Hematopoietic multipotent progenitor cell treated with erythropoietin and hydrocortisone succinate and interleukin-3 and kit ligand, for 8 days (in vitro differentiated cells): ENCODE measurements around the gene TSTD1.
A peak's percentile ranks its signal among the peaks of the same experiment; 100 is the strongest.
"Not testable (repeated sequence)": the region's sequence is repeated elsewhere in the genome, so short reads cannot be mapped to it uniquely, and the experiment has no call there.

ENCODE experiments used
- DNase-seq: peaks from one replicate; pipeline ENCODE4 v3.0.0-alpha.2; 2015

Gene TSTD1

DNA sequence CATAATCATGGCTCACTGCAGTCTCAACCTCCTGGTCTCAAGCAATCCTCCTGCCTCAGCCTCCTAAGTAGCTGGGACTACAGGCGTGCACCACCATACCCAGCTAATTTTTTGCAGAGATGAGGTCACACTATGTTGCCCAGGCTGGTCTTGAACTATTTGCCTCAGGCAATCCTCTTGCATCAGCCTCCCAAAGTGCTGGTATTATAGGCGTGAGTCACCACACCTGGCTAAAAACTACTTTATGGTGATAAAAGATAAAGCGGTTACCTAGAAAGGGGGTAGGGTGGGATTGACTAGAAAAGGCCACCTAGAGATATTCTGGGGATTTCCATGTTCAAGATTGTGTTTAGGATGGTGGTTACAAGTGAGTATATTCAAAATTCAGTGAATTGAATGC is 5.0 kb downstream of the TSTD1 start:
- DNase-seq = peak; percentile 27

DNA sequence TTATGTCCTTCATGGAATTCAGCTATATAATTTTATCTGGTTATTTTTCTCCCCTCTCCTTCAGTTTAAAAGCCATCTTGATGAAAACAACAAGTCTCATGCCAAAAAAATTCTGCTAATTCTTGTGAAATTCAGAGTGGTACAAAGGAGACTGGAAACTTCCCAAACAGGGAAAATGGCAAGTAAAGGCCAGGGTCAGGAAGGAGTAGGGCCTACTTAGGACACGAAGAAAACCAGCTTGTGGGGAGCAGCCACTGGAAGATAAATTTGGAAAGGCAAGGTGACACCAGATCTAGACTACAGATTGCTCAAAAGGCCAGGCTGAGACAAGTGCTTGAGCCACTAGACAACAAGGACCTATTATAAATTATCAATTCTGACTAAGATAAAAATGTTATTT is 6.4 kb downstream of the TSTD1 start:
- DNase-seq = no peak

DNA sequence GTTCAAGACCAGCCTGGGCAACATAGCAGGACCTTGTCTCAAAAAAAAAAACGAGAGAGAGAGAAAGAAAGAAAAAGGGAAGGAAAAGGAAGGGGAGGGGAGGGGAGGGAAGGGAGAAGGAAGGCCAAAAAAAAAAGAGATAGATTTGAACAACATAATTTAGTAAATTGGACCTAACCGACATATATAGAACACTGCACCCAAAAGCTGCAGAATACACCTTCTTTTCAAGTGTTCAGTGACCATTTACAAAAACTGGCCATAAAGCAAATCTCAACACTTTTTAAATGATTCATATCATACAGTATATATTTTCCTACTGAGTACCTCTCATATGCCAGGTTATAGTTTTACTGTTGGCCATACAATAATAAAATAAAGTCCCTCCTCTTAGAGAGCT is 6.9 kb downstream of the TSTD1 start:
- no peak for DNase-seq

DNA sequence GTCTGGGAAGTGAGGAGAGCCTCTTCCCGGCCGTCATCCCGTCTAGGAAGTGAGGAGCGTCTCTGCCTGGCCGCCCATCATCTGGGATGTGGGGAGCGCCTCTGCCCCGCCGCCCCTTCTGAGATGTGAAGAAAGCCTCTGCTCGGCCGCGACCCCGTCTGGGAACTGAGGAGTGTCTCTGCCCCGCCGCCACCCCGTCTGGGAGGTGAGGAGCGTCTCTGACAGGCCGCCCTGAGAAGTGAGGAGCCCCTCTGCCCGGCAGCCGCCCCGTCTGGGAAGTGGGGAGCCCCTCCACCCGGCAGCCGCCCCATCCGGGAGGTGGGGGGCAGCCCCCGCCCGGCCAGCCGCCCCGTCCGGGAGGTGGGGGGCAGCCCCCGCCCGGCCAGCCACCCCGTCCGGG is 9.3 kb downstream of the TSTD1 start:
- not testable (repeated sequence) for DNase-seq

DNA sequence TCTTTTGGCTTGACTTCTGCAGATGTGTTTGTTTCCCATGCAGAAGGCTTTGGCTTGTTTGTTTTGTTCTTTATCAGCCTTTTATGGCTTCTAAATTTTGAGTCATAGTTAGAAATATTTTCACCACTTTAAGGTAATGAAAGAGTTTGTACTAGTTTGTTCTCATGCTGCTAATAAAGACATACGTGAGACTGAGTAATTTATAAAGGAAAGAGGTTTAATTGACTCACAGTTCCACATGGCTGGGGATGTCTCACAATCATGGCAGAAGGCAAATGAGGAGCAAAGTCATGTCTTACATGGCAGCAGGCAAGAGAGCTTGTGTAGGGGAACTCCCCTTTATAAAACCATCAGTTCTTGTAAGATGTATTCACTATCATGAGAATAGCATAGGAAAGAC is 11.8 kb downstream of the TSTD1 start:
- not testable (repeated sequence) for DNase-seq

DNA sequence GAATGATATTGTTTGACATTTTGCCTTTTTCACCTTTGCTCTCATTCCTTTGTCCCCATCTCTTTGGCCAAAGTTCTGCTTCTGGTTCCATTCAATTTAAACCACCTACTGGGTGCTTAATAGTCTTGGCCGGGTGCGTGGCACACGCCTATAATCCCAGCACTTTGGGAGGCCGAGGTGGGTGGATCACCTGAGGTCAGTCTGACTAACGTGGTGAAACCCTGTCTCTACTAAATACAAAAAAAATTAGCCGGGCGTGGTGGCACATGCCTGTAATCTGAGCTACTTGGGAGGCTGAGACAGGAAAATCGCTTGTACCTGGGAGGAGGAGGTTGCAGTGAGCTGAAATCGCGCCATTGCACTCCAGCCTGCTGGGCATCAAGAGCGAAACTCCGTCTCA is 16.3 kb downstream of the TSTD1 start:
- DNase-seq = not testable (repeated sequence)

DNA sequence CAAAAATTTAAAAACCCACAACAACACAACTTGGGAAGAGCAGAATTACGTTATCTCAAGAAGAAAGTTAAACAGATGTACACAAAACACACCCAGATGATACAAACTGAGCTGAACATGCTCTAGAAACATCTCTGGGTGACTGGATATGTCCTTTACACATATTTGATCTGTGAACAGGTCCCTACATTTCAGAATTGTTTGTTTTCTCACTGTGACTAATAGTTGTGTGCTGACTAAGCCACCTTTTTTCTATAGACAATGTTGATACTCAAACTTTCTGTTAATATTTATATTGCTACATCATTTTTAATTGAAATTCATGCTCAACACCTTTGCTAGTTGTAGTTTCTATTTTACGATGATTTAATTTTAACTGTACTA is 16.8 kb downstream of the TSTD1 start:
- DNase-seq = no peak

DNA sequence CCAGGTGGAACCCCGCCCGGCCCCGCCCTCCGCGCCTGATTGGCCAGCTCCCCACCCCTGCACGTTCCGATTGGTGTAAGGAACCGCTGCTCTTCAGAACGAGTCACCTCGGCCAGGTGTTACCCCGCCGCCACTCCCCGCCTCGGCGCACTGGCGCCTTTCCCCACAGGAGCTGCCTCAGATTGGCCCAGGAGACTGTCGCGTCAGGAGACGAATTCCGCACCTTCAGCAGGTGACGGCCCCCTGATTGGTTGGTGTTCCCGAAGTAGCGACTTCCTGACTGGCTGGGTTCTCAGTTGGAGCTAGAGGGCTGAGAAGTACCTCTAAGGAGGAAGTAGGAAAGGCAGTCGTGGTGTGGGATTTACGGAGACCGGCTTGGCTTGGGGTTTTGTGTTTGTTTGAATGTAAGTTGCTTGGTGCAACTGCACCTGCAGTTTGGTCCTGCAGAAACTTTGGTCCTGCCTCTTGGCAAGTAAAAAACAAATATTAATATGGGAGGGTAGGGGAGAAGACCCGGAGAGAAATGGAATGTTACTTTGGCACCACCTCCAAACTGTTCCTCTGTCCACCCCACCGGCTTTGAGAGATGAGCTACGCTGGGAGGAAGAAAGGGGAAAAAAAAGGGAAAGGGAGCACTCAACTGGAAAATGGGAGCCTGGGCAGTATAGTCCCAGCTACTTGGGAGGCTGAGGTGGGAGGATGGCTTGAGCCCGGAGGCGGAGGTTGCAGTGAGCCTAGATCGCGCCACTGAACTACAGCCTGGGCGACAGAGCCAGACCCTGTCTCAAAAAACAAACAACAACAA is 17.4 kb downstream of the TSTD1 start:
- peak; percentile 88 for DNase-seq

DNA sequence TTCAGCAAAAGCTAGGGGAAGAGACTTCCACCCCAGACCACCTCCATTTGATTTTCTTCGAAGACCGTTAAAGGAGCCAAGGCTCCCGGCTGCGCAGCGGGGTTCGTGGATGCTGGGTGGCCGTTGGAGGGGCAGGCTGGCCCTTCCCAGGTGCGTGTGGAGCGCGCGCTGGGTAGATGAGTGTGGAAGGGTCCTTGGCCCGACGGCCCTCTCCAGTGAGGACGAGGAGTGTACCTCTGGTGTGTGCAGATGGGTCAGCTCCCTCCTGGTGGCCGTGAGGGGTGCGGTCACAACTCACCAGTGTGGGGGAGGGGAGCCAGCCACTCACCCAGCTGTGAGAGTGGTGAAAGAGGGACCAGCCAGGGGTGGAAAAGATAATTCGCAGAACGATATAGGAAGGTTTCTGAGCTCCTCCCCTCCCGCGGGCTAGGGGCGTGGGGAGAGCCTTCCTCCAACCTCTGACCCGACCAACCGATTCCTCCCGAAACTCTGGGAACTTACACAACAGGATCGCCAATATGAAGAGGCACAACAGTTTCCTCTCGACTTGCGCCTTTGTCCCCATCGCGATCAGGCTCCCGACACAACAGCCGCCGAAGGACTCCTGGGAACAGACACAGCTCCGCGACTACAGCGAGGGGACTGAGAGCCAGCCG is 18.1 kb downstream of the TSTD1 start, which contains the start of gene F11R:
Gene F11R (minus strand): TSS at position 644 of the 656 bp plus-strand sequence. CDS start 79 bp downstream, at position 565.
- peak; percentile 84 for DNase-seq

DNA sequence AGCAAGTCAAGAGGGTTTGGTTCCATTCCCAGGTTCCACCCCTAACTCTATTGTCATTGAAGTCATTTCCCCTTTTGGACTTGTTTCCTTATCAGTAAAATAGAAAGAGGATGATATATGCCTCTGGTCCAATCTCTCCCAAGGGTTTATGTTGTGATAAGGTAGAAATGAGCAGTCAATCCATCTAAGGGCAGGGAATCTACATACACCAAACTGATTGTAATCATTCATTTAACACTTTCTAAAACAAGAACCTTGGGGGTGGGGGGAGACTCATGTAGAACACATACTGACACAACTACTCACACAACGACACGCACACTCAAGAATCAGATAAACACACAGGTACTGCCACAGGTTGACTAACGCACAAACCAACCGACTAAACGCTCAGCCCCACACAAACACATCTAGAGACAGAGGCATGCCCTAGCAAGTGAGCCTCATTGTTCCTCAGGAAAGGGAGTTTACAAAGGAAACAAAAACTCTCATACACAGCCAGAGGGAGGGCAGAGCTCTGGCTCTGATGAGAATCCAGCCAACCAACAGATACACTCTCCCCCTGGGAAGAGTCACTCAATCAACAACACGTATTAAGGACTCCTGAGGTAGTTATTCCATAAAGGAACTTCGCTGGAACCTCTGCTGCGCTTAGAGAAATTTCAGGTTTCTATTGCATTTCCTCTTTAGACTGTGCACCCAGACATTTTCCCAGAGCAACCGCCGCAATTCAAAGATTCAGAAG is 18.8 kb downstream of the TSTD1 start:
- DNase-seq = peak; percentile 30

DNA sequence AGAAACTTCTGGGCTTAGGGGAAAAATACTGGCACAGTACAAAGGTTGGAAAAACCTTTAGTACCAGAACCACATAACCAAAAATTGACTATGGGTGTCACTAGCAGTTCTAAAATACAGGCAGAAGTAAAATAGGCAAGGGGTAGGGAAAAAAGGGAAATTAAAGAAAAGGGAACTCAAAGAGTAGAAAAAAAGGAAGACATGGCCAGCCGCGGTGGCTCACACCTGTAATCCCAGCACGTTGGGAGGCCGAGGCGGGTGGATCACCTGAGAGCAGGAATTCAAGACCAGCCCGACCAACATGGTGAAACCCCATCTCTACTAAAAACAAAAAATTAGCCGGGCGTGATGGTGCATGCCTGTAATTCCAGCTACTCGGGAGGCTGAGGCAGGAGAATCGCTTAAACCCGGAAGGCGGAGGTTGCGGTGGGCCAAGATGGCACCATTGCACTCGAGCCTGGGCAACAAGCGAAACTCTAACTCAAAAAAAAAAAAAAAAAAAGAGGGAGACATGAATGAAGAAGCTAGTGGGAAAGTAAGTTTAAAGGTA is 19.6 kb downstream of the TSTD1 start:
- not testable (repeated sequence) for DNase-seq

DNA sequence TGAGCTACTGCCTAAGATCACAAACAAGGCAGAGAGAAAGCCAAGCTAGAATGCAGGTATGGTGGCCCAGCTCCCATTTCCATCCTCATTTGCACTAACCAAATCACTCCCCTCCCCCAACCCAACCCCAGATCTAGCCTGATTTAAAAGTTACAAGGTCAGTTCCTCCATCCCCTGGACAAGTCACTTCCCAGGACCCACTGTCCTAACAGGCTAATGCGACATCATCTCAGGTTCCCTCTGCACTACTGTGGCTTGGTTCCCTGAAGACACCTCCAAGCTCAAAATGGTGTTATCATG is 20.2 kb downstream of the TSTD1 start:
- no peak for DNase-seq

DNA sequence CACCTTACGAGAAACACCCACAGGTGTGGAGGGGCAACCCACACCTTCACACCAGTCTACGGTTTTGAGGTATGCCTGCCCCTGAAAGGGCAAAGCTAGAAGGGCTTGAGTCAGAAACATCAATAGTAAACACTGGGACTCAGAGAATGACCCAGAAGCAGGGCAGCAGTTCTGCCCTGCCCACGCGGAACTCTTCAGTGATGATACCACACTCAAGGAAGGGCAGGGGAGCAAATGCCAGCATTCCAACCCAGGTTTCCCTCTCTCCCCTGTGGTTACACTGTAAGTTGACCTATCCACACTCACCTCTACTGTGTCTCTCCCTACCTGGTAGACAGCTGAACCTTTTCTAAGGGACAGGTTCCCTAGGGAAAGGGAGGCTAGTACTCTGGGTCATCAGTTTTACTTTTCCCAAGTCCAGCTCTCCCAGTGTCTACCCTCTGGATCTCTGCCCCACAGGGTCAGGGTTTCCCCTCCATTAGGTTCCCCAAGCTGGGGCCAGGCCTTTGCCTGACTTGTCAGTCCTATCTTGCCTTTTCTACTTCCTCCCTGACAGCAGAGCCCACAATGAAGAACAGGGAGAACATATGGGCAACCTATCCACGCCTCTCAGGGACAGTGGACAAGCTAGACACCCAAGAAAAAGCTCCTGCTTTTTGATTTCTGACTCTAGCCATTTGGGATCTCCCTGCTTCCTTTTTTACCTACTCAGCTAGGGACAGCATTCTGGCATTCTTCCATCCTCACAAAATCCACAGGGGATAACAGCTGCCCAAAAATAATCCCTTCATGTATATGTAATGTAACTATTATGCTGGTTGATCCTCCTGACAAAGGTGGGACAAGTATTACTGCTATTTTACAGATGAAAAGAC is 20.8 kb downstream of the TSTD1 start:
- DNase-seq = no peak

DNA sequence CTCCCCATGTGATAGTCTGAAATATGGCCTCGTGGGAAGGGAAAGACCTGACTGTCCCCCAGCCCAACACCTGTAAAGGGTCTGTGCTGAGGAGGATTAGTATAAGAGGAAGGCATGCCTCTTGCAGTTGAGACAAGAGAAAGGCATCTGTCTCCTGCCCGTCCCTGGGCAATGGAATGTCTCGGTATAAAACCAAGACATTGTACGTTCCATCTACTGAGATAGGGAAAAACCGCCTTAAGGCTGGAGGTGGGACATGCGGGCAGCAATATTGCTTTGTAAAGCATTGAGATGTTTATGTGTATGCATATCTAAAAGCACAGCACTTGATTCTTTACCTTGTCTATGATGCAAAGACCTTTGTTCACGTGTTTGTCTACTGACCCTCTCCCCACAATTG is 21.6 kb downstream of the TSTD1 start:
- DNase-seq = not testable (repeated sequence)

DNA sequence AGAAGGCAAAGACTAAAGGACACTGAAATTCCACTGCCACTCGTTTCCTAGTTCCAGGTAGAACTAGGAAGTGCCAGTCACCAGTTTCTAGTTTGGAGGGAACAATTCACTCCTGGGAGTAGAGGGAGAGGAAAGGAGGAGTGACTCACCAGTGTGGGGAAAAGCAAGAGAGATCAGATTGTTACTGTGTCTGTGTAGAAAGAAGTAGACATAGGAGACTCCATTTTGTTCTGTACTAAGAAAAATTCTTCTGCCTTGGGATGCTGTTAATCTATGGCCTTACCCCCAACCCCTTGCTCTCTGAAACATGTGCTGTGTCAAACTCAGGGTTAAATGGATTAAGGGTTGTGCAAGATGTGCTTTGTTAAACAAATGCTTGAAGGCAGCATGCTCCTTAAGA is 22.1 kb downstream of the TSTD1 start:
- not testable (repeated sequence) for DNase-seq

DNA sequence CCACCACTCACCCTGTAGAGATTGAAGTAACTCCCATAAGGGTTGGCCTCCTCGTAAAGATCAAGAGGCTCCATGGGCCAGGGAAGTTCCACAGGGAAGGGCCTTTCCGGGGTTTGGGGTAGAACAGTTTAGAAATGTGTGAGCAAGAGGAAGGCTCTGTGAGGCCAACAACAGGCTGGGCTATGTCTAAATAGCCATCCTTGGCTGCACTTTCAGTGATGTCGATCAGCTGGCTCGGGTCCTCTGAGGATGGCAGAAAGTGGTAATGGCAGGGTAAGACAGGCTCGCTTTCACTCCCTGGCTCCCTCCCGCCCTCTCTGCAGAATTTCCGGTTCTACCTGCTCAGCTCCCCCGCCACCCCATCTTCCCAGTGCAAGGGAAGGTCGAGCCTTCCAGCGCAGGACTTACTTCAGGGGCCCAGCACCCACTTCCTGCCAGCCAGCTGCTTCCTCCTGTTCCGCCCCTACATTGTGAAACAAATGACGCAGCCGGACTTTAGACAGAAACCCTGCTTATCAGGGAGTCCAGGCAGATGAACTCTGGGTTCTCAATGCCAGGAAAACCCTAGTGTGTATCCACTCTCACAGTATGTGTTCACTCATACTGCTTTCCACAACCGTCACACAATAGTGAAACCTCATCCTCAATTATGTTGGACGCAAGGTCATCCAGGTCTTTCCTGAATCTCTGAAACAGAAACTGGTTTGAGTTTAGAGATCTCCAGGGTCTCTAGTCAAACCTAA is 25.1 kb downstream of the TSTD1 start:
- DNase-seq = peak; percentile 95

DNA sequence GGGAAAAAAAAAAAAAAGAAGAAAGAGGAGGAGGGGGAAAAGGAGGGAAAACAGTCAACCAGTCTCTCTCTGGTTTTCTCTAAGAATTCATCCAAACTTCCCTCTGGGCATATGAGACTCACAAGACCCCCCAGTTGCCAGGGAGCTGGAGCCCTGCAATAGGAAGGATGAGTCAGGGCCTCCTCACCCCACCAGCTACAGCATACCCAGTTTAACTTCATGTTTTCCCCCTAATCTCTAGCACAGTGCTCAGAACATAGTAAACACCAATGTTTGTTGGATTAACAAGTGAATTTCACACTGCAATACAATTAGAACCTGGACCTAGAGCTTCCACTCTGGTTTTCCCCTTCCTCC is 25.7 kb downstream of the TSTD1 start:
- peak; percentile 21 for DNase-seq

DNA sequence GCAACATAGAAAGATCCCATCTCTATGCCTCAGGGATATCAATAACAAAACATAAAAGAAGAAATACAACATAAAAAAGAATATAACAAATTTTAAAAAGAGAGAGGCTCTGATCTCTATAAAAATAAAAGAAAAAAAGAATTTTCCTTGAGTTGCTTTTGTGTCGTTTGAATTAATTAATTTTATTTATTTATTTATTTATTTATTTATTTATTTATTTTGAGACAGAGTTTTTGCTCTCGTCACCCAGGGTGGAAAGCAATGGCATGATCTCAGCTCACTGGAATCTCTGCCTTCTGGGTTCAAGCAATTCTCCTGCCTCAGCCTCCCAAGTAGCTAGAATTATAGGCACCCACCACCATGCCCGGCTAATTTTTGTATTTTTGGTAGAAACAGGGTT is 26.3 kb downstream of the TSTD1 start:
- DNase-seq = no peak

DNA sequence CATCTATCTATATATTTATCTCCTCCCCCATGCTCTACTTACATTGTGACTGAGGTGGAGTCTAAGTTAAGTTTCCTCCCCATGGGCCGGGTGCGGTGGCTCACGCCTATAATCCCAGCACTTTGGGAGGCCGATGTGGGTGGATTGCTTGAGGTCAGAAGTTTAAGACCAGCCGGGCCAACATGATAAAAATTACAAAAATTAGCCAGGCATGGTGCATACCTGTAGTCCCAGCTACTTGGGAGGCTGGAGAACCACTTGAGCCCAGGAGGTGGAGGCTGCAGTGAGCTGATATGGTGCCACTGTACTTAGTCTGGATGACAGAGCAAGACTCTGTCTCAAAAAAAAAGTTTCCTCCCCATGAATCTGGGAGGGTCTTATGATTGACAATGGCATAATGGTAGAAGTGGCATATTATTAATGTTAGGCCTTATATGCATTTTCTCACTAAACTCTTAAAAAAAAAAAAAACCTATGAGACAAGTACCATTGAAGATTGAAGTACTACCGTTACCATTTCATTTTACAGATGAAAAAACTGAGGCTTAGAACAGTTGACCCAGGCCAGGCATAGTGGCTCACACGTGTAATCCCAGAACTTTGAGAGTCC is 29.1 kb downstream of the TSTD1 start:
- peak; percentile 95 for DNase-seq

DNA sequence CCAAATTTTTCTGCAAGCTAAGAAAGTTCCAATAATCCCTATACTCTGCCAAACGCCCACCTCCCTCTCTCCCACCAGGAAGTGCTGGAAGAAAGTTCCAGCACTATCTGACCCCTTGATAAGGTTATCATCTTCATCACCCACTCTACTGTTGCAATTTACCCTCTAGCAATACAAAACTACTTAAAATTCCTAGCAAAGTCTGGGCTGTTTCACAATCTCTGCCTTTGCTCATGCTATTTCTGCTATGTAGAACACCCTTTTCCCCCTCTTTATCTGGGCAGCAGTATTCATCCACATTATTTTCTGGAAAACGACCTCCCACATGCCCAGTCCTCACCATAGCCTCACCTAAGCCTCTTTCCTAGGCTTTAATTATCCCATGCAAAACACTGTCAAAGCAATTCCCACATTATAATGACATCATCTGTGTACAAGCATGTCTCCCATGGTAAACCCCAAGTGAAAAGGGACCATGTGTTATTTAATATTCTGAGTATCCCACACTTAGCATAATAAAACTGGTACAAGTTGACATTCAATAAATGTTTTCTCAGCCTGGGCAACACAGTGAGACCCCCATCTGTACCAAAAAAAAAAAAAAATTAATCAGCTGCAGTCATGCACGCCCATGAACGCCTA is 29.8 kb downstream of the TSTD1 start:
- no peak for DNase-seq

DNA sequence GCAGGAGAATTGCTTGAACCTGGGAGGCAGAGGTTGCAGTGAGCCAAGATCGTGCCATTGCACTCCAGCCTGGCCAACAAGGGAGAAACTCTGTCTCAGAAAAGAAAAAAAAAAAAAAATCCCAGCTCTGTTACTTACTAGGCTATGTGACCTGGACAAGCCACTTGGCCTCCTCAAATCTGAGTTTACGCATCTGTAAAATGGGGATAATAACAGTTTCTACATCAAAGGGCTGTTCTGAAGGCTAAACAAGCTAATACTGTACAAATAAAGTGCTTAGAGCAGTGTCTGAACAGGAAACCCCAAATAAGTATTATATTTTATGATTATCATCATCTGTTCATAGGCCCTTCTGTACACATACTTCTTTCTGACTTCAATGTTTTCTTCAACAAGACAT is 31.4 kb downstream of the TSTD1 start:
- no peak for DNase-seq
